HUES64 (cell line): ENCODE data around the gene ITGB3.

Source experiments
- H3K27ac ChIP-seq: 2 replicates; pipeline ENCODE4 v1.7.0; 2013; ENCODE audit warnings: low read depth, low read length, inconsistent platforms
- H3K27me3 ChIP-seq: 2 replicates; pipeline ENCODE4 v1.6.1; 2013; ENCODE audit warnings: mild to moderate bottlenecking, low read length; ENCODE audit not compliant: insufficient read depth
- H3K36me3 ChIP-seq: 2 replicates; pipeline ENCODE4 v1.6.1; 2013; ENCODE audit warnings: mild to moderate bottlenecking, low read length; ENCODE audit not compliant: insufficient read depth
- H3K4me1 ChIP-seq: 2 replicates; pipeline ENCODE4 v1.6.1; 2013; ENCODE audit warnings: mild to moderate bottlenecking, low read length, moderate library complexity; ENCODE audit not compliant: insufficient read depth
- H3K4me3 ChIP-seq: 2 replicates; pipeline ENCODE4 v1.5.1; 2013; ENCODE audit warnings: mild to moderate bottlenecking, low read length, moderate library complexity
- H3K9ac ChIP-seq: 2 replicates; pipeline ENCODE4 v1.6.1; 2013; ENCODE audit warnings: mild to moderate bottlenecking, low read depth, low read length
- H3K9me3 ChIP-seq: 2 replicates; pipeline ENCODE4 v1.6.1; 2013; ENCODE audit warnings: low read depth, low read length; ENCODE audit not compliant: insufficient read depth
- WGBS: fragments of 150-250, 120-280 bp; methylation state at CpG from one replicate; pipeline ENCODE4 v1.1.7; 2013; ENCODE audit warnings: missing lambda C conversion rate; 5-methylcytosine and 5-hydroxymethylcytosine counted together

ITGB3 gene

DNA sequence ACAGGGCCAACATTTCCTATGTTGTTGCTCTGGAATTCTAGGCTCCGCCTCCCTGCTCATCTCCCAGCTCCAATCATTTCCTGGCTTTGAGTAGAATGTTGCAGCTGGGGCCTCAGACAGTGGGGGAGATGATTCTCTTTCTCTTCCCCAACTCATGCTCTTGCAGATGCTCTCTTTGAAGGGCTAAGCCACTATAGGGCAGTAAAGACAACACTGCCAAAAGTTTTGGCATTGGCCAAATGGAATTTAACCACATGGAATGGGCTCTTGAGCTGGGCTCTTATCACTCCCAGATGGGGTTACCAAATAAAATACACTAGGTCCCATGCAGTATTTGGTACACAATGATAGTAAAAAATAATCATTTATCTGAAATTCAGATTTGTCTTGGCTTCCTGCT is 50.6 kb downstream of the ITGB3 start:
- Histone ChIP-seq H3K27me3 (no peaks in the 10 kb centered on the region), H3K9ac (no peak overlapping the region), H3K4me3 (no peak overlapping the region), H3K9me3 (no peaks in the 10 kb centered on the region), H3K4me1 (no peaks in the 10 kb centered on the region), H3K36me3 (no peaks in the 10 kb centered on the region), H3K27ac (no peak overlapping the region)
- WGBS = 100% methylated on average over 1 of the region's 1 CpG

DNA sequence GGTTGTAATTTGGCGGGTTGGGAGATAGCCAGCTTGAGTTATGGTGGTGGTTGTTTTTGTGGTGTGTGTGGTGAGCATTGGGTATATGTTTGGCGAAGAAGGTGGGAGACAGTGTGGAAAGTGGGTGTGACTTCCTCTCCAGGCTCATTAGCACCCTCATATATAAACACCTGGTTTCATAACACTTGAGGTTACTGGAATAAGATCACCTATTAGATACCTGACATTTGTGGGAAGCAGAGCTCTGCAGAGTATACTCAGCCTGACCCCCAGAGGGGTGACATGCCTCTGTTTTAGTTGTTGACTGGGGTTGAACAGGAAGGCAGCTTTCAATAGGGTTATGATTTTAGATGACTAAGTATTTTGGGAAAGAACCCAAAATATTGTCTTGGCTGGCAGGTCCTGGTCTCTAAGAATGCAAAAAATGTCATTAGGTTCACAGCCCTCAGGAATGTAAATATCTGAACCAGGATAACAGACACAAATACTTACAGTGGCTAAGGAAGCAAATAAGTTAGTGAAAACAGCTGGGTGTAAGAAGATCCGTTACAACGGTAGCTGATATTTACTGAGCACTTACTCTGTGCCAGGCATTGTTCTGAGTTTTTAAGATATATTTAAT is 51.8 kb downstream of the ITGB3 start:
- H3K4me1 ChIP-seq = peaks cover 3% of the 10 kb centered on the region; the same call in 1 of the 2 replicates
- no peaks in the 10 kb centered on the region for H3K36me3 ChIP-seq
- H3K4me3 ChIP-seq = no peak overlapping the region
- no peaks in the 10 kb centered on the region for H3K27me3 ChIP-seq
- no peak overlapping the region for H3K27ac ChIP-seq
- no peaks in the 10 kb centered on the region for H3K9me3 ChIP-seq
- H3K9ac ChIP-seq = no peak overlapping the region
- 81% methylated on average over 3 of the region's 4 CpGs for WGBS

DNA sequence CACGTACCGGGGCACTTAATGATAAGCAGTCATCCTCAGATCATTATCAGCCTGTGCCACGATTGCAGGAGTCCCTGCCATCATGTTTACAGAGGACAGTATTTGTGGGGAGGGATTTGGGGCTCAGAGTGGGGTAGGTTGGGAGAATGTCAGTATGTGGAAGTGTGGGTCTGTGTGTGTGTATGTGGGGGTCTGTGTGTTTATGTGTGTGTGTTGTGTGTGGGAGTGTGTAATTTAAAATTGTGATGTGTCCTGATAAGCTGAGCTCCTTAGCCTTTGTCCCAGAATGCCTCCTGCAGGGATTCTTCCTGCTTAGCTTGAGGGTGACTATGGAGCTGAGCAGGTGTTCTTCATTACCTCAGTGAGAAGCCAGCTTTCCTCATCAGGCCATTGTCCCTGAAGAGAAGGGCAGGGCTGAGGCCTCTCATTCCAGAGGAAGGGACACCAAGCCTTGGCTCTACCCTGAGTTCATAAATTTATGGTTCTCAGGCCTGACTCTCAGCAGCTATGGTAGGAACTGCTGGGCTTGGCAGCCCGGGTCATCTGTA is 56.6 kb downstream of the ITGB3 start:
- 80% methylated on average over 4 of the region's 4 CpGs for WGBS
- Histone ChIP-seq H3K36me3 (no peaks in the 10 kb centered on the region), H3K27ac (no peak overlapping the region; the same call in 1 of the 2 replicates), H3K4me3 (no peak overlapping the region), H3K9me3 (no peaks in the 10 kb centered on the region), H3K9ac (no peak overlapping the region), H3K4me1 (peaks cover 6% of the 10 kb centered on the region; the same call in 1 of the 2 replicates), H3K27me3 (no peaks in the 10 kb centered on the region)

DNA sequence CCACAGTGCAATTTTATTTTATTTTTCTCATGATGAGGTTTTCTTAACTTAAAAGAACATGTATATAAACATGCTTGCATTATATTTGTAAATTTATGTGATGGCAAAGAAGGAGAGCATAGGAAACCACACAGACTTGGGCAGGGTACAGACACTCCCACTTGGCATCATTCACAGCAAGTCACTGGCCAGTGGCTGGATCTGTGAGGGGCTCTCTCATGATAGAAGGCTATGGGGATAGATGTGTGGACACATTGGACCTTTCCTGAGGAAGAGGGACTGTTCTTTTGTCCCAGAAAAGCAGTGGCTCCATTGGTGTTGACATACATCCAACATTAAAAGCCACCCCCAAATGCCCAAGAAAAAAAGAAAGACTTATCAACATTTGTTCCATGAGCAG is 57.8 kb downstream of the ITGB3 start:
- no peaks in the 10 kb centered on the region for H3K36me3 ChIP-seq
- no peak overlapping the region for H3K9ac ChIP-seq
- peaks cover 6% of the 10 kb centered on the region; the same call in 1 of the 2 replicates for H3K4me1 ChIP-seq
- H3K4me3 ChIP-seq = no peak overlapping the region
- no peaks in the 10 kb centered on the region for H3K27me3 ChIP-seq
- no peaks in the 10 kb centered on the region for H3K9me3 ChIP-seq
- H3K27ac ChIP-seq = no peak overlapping the region

DNA sequence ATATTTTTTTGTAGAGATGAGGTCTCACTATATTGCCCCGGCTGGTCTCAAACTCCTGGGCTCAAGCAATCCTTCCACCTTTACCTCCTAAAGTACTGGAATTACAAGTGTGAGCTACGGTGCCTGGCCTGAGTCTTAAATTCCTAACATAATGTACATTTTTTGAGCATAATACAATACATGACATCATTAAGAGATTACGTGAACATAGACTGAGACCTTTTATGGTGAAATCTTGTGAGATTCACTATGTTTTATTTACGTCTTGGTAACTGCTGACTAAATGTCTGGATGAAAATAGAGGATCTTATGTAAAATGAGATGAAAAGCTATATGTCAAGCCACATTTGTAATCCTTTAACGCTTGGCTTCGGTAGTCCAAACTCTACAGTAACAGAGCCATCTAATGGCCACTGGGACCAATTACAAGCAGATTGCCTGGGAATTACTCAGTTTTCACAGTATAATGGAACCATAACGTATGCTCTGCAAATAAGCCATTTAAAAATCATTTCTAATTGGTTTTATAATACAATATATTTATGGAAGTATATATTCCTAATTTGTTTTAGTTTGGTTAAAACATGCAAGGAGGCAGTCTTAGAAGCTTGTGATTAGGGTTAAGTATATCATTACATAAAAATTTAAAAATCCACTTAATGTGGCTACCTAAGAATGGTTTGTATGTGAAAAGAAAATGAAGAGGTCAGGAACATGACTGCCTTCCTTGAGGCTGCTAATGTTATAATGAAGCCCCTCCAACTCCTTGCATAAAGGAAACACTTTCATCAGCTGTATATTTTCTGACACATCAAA is 62.0 kb downstream of the ITGB3 start:
- no peak overlapping the region for H3K4me3 ChIP-seq
- H3K27me3 ChIP-seq = no peaks in the 10 kb centered on the region
- H3K9me3 ChIP-seq = no peaks in the 10 kb centered on the region
- H3K4me1 ChIP-seq = 0 out of 2 replicates have a peak, but pooled peaks cover under 1% of the 10 kb centered on the region
- no peak overlapping the region for H3K9ac ChIP-seq
- WGBS = 43% methylated on average over 7 of the region's 7 CpGs
- H3K27ac ChIP-seq = no peak overlapping the region
- no peaks in the 10 kb centered on the region for H3K36me3 ChIP-seq

DNA sequence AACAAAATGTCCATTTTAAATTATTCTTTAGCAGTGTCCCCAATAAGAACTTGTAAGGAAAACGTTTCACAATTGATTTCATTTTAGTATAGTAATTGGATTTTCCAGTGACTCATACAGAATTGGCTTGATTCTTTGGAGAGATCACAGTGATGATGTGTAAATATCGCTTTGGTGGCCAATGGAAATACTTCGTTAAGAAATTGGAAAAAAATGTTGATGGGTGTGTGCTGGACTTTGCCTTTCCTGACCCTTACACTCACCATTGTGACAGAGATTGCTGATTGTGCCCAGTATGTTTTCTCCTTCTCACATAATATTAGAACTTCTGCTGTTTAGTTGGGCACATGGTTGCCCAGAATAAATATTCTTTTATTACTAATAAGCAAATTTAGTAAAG is 62.7 kb downstream of the ITGB3 start:
- Histone ChIP-seq H3K9ac (no peak overlapping the region), H3K9me3 (peaks cover 5% of the 10 kb centered on the region), H3K4me3 (no peak overlapping the region), H3K27me3 (no peaks in the 10 kb centered on the region), H3K27ac (no peak overlapping the region), H3K4me1 (no peaks in the 10 kb centered on the region), H3K36me3 (no peaks in the 10 kb centered on the region)
- WGBS = 48% methylated on average over 3 of the region's 3 CpGs

DNA sequence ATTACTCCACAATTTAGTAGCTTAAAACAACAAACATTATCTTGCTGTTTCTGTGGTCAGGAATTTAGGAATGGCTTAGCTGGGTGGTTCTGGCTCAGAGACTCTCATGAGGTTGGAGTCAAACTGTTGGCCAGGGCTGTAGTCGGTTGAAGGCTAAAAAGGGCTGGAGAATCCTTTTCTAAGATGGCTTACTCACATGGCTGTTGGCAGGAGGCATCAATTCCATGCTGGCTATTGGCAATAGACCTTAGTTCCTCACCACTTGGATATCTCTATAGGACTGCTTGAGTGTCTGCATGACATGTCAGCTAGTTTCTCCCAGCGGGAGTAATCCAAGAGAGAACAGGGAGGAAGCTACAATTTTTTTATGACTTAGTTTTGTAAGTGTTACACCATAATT is 63.5 kb downstream of the ITGB3 start:
- Histone ChIP-seq H3K36me3 (no peaks in the 10 kb centered on the region), H3K9ac (no peak overlapping the region), H3K4me3 (no peak overlapping the region), H3K27ac (no peak overlapping the region), H3K27me3 (no peaks in the 10 kb centered on the region), H3K4me1 (no peaks in the 10 kb centered on the region), H3K9me3 (peaks cover 6% of the 10 kb centered on the region)
- 89% methylated on average over 2 of the region's 2 CpGs for WGBS

DNA sequence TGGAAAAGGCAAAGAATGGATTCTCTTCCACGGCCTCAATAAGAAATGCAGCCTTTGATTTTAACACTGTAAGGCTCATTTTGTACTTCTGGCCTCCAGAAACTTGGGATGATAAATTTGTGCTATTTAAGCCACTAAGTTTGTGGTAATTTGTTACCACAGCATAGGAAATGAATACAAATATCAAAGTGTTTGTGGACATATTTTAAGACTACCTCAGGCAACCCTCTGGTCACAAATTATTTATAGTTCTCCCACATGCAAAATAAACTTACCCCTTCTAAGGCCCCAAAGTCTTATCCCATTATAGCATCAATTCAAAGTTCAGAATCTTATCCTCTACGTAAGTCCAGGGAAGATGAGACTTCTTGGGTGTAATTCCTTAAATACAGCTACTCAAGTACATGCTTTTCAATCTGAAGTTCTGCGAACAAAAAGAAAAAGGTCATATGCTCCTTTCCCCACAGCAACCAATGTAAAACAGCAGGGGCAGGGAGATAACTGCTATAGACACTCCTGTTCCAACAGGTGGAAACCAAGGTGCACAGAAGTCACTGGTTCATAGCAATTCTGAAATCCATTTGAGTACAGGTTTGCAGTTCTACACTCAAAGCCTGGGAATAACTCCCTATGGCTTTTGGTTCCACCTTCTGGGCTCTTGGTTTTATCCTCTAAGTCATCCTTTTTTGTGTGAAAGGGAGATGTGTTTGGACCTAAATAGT is 64.7 kb downstream of the ITGB3 start:
- 0 out of 2 replicates have a peak, but pooled peaks cover 3% of the 10 kb centered on the region for H3K4me1 ChIP-seq
- no peak overlapping the region for H3K9ac ChIP-seq
- peaks cover 6% of the 10 kb centered on the region for H3K9me3 ChIP-seq
- 94% methylated on average over 3 of the region's 3 CpGs for WGBS
- H3K4me3 ChIP-seq = no peak overlapping the region
- H3K27ac ChIP-seq = no peak overlapping the region
- peaks cover 6% of the 10 kb centered on the region for H3K27me3 ChIP-seq
- H3K36me3 ChIP-seq = no peaks in the 10 kb centered on the region

DNA sequence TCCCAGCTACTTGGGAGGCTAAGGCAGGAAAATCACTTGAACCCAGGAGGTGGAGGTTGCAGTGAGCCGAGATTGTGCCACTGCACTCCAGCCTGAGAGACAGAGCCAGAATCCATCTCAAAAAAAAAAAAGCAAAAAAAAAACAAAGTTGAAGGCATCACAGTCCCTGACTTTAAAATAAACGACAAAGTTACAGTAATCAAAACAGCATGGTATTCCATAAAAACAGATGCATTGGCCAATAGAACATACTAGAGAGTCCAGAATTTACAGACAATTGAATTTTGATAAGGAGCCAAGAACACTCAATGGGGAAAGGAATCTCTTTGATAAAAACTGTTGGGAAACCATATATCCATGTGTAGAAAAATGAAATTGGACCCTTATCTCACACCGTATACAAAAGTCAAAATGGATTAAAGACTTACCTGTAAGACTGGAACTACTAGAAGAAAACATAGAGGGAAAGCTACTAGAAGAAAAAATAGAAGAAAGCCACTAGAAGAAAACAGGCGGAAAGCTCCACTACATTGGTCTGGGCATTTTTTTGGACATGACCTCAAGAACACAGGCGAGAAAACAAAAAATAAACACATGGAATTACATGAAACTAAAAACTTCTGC is 67.4 kb downstream of the ITGB3 start:
- WGBS = 93% methylated on average over 5 of the region's 5 CpGs
- Histone ChIP-seq H3K9me3 (peaks cover 6% of the 10 kb centered on the region), H3K27me3 (peaks cover 6% of the 10 kb centered on the region), H3K4me1 (0 out of 2 replicates have a peak, but pooled peaks cover 3% of the 10 kb centered on the region), H3K4me3 (no peak overlapping the region), H3K9ac (no peak overlapping the region), H3K36me3 (no peaks in the 10 kb centered on the region), H3K27ac (no peak overlapping the region)

DNA sequence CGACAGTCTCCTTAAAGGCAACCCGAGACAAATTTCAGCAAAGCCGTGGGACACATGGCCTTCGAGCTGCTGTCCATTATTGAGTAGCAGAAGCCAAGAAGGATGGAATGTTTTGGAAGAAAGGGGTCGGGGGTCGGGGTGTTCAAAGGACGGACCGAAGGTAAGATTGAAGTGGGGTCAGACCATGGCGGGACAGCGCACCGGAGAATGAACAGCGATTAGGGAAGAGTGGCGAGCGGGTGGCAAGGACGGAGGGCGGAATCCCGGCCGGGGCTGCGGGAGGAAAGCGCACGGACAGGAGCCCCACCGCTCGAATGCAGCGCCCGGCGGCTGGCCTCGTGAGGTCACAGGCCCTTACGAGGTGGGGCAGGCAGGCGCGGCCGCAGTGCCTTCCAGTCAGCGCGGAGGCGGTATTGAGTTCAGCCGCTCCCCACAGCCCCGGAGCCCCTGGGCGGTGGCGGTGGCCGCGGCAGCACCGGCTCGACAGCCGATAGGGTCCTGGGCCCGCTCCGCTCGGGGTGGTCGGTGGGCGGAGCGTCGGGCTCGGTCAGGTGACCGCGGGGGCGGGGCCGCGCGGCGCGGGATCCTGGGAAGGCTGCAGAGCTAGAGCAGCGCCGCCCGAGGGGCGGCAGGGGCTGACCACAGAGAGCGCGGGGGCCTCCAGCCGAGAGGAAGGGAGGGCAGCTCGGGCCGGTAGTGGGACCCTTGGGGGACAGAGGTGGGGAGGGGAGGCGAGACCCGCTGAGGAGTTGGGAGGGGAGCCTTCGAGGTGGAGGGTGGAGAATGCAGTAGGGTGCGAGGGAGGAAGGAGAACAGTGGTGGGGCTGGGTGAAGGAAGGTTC is 70.0 kb downstream of the ITGB3 start, which contains the start of gene EFCAB13:
Gene EFCAB13 (plus strand): TSS at position 574 of the 842 bp plus-strand sequence. CDS start 4,399 bp downstream, outside the sequence.
- 3% methylated on average over 72 of the region's 72 CpGs for WGBS
- peak within 1 kb of the TSS; percentile 76 for H3K4me3 ChIP-seq
- no peaks in the 10 kb centered on the region for H3K36me3 ChIP-seq
- peak within 1 kb of the TSS; percentile 28; the same call in 1 of the 2 replicates for H3K27ac ChIP-seq
- peaks cover 6% of the 10 kb centered on the region for H3K9me3 ChIP-seq
- peak within 1 kb of the TSS; percentile 74 for H3K9ac ChIP-seq
- 0 out of 2 replicates have a peak, but pooled peaks cover 3% of the 10 kb centered on the region for H3K4me1 ChIP-seq
- peaks cover 6% of the 10 kb centered on the region for H3K27me3 ChIP-seq
